ENCODE measurements around the gene LRPAP1.

- TF ChIP-seq ZNF274 (IDR thresholded peaks at IDR 0.05; ENCODE audit: low read depth, low read length) (no peak), SUZ12 (IDR thresholded peaks at IDR 0.05; ENCODE audit: extremely low read depth, insufficient read depth, insufficient read length) (no peak)
These were observed 35.1 kb downstream of the LRPAP1 start for GRCh38 chr4:3497095-3497494.

Data from NT2/D1 (cell line).